SU-DHL-6 (cell line): ENCODE results near the gene GUCA2B.

ENCODE experiments used
- H2AFZ ChIP-seq: fragments of 200-600 bp; sonication (generic); 2 replicates; pipeline ENCODE4 v1.6.1; 2014; ENCODE audit warnings: low read depth, mild to moderate bottlenecking, moderate library complexity, mixed read lengths, antibody characterized with exemption, low read length; ENCODE audit not compliant: severe bottlenecking
- H3F3A ChIP-seq: fragments of 200-600 bp; shearing (Covaris generic); 2 replicates; pipeline ENCODE4 v1.6.0; 2016; ENCODE audit warnings: antibody characterized with exemption, mild to moderate bottlenecking; ENCODE audit not compliant: insufficient read depth
- H3K27ac ChIP-seq: fragments of 200-600 bp; sonication (generic); 2 replicates; pipeline ENCODE4 v1.5.1; 2016; ENCODE audit warnings: low read depth, mild to moderate bottlenecking, low read length, moderate library complexity, mixed read lengths
- H3K27me3 ChIP-seq: fragments of 200-600 bp; sonication (generic), shearing (Covaris generic); 2 replicates; pipeline ENCODE4 v1.6.0; 2014; ENCODE audit warnings: mild to moderate bottlenecking, low read length
- H3K36me3 ChIP-seq: fragments of 200-600 bp; sonication (generic); 2 replicates; pipeline ENCODE4 v1.6.1; 2014; ENCODE audit warnings: mild to moderate bottlenecking, low read length, mixed read lengths
- H3K4me2 ChIP-seq: fragments of 300-600, 200-600 bp; shearing (Covaris generic), sonication (generic); 2 replicates; pipeline ENCODE4 v1.6.0; 2014; ENCODE audit warnings: low read length, low read depth, mild to moderate bottlenecking; ENCODE audit not compliant: poor library complexity, severe bottlenecking
- H3K4me3 ChIP-seq: fragments of 200-600 bp; sonication (generic); 2 replicates; pipeline ENCODE4 v1.5.1; 2014; ENCODE audit warnings: antibody characterized with exemption, low read length, mild to moderate bottlenecking, mixed read lengths; ENCODE audit not compliant: insufficient read depth, poor library complexity, severe bottlenecking
- H3K79me2 ChIP-seq: fragments of 200-600 bp; sonication (generic); 2 replicates; pipeline ENCODE4 v1.6.1; 2014; ENCODE audit warnings: mild to moderate bottlenecking, low read length, moderate library complexity; ENCODE audit not compliant: insufficient read depth
- H3K9ac ChIP-seq: fragments of 200-600 bp; sonication (generic); 2 replicates; pipeline ENCODE4 v1.7.0; 2014; ENCODE audit warnings: mild to moderate bottlenecking, low read length
- H3K9me2 ChIP-seq: fragments of 200-600 bp; sonication (generic); replicated peaks from 2 replicates; pipeline ENCODE4 v1.6.1; 2014; ENCODE audit warnings: low read length; ENCODE audit not compliant: insufficient read depth
- H3K9me3 ChIP-seq: fragments of 200-600 bp; sonication (generic); 2 replicates; pipeline ENCODE4 v1.6.1; 2014; ENCODE audit warnings: low read length, mixed read lengths; ENCODE audit not compliant: insufficient read depth
- H4K20me1 ChIP-seq: fragments of 200-600 bp; sonication (generic); 2 replicates; pipeline ENCODE4 v1.6.1; 2014; ENCODE audit warnings: low read depth, mild to moderate bottlenecking, antibody characterized with exemption, low read length, moderate library complexity, mixed read lengths
- CTCF ChIP-seq: fragments of 200-600 bp; sonication (generic); IDR thresholded peaks from one replicate; pipeline ENCODE4 v1.5.1; 2017; ENCODE audit warnings: antibody characterized with exemption, mild to moderate bottlenecking, low read length, moderate library complexity; ENCODE audit not compliant: insufficient read depth, poor library complexity, severe bottlenecking
- EZH2phosphoT487 ChIP-seq: fragments of 200-600 bp; sonication (generic), shearing (Covaris generic); conservative IDR thresholded peaks from 2 replicates; pipeline ENCODE4 v1.6.1; 2018; ENCODE audit warnings: mild to moderate bottlenecking, antibody characterized with exemption, low read length, moderate library complexity, mixed read lengths

GUCA2B gene

GRCh38 chr1:42167611-42168390 is 14.6 kb downstream of the GUCA2B start:
- Histone ChIP-seq H3K27me3 (no peaks in the 10 kb centered on the region), H3K9ac (no peak overlapping the region), H2AFZ (no peak overlapping the region), H3K27ac (no peak overlapping the region), H3F3A (no peaks in the 10 kb centered on the region), H4K20me1 (no peaks in the 10 kb centered on the region), H3K9me3 (no peaks in the 10 kb centered on the region), H3K79me2 (no peaks in the 10 kb centered on the region), H3K4me2 (no peak overlapping the region), H3K4me3 (no peak overlapping the region), H3K9me2 (no peaks in the 10 kb centered on the region), H3K36me3 (no peaks in the 10 kb centered on the region)
- TF ChIP-seq CTCF (no peak), EZH2phosphoT487 (no peak)

GRCh38 chr1:42168391-42168670 is 15.1 kb downstream of the GUCA2B start:
- Histone ChIP-seq H3K79me2 (no peaks in the 10 kb centered on the region), H3K4me2 (no peak overlapping the region), H3K9me3 (no peaks in the 10 kb centered on the region), H3K27me3 (no peaks in the 10 kb centered on the region), H4K20me1 (no peaks in the 10 kb centered on the region), H3K9ac (no peak overlapping the region), H3K36me3 (no peaks in the 10 kb centered on the region), H3K27ac (no peak overlapping the region), H3F3A (no peaks in the 10 kb centered on the region), H3K9me2 (no peaks in the 10 kb centered on the region), H3K4me3 (no peak overlapping the region), H2AFZ (no peak overlapping the region)
- no peak for TF ChIP-seq EZH2phosphoT487
- TF ChIP-seq CTCF: no peak

GRCh38 chr1:42168763-42169162 is 15.6 kb downstream of the GUCA2B start:
- no peak for TF ChIP-seq EZH2phosphoT487
- no peak for TF ChIP-seq CTCF
- no peaks in the 10 kb centered on the region for H3K9me3 ChIP-seq
- H3K79me2 ChIP-seq: no peaks in the 10 kb centered on the region
- H3K36me3 ChIP-seq: no peaks in the 10 kb centered on the region
- H3K9ac ChIP-seq: no peak overlapping the region
- H4K20me1 ChIP-seq: no peaks in the 10 kb centered on the region
- no peak overlapping the region for H3K4me2 ChIP-seq
- H3K9me2 ChIP-seq: no peaks in the 10 kb centered on the region
- H3K27ac ChIP-seq: no peak overlapping the region
- no peak overlapping the region for H2AFZ ChIP-seq
- no peaks in the 10 kb centered on the region for H3F3A ChIP-seq
- H3K4me3 ChIP-seq: no peak overlapping the region
- no peaks in the 10 kb centered on the region for H3K27me3 ChIP-seq
